GM18508 (cell line): ENCODE results near the gene CTXND1.

Experiments used
- ATAC-seq: cut with Tn5 transposase; IDR thresholded peaks from one replicate; pipeline ENCODE4 v1.9.1; 2021; ENCODE audit warnings: moderate number of reproducible peaks; ENCODE audit not compliant: insufficient read depth, unreplicated experiment

The CTXND1 gene

GRCh38 chr15:80211976-80212375, 40.0 kb downstream of the CTXND1 start:
- no peak for ATAC-seq

- ATAC-seq = no peak
These were observed 41.1 kb downstream of the CTXND1 start for GRCh38 chr15:80210611-80211573.

- ATAC-seq = no peak
These were observed 43.0 kb downstream of the CTXND1 start for GRCh38 chr15:80208758-80209734.

- ATAC-seq = no peak
These were observed 44.1 kb downstream of the CTXND1 start for GRCh38 chr15:80207887-80208286.

- no peak for ATAC-seq
These were observed 47.8 kb downstream of the CTXND1 start for GRCh38 chr15:80204231-80204630.

- ATAC-seq = no peak
These were observed 48.6 kb downstream of the CTXND1 start for GRCh38 chr15:80203361-80203885.

GRCh38 chr15:80202641-80203360, 49.2 kb downstream of the CTXND1 start:
- no peak for ATAC-seq

GRCh38 chr15:80202016-80202315, 50.0 kb downstream of the CTXND1 start:
- ATAC-seq = no peak

GRCh38 chr15:80201256-80202015, 50.6 kb downstream of the CTXND1 start:
- ATAC-seq = no peak

GRCh38 chr15:80199869-80200268, 52.1 kb downstream of the CTXND1 start:
- ATAC-seq = no peak

GRCh38 chr15:80199366-80199765, 52.6 kb downstream of the CTXND1 start:
- ATAC-seq = no peak

GRCh38 chr15:80194914-80195313, 57.1 kb downstream of the CTXND1 start:
- no peak for ATAC-seq

GRCh38 chr15:80194186-80194585, 57.8 kb downstream of the CTXND1 start:
- ATAC-seq = no peak

GRCh38 chr15:80191897-80192595, 60.0 kb downstream of the CTXND1 start:
- no peak for ATAC-seq

GRCh38 chr15:80191198-80191597, 60.8 kb downstream of the CTXND1 start:
- no peak for ATAC-seq

GRCh38 chr15:80188251-80188650, 63.8 kb downstream of the CTXND1 start:
- ATAC-seq = no peak

GRCh38 chr15:80186597-80186996, 65.4 kb downstream of the CTXND1 start:
- no peak for ATAC-seq

- ATAC-seq = no peak
These were observed 65.9 kb downstream of the CTXND1 start for GRCh38 chr15:80186066-80186465.

- ATAC-seq = no peak
These were observed 66.9 kb downstream of the CTXND1 start for GRCh38 chr15:80185152-80185551.
